GM18502 (cell line): ENCODE results near the gene CACNA1C.

Experiments used
- ATAC-seq: cut with Tn5 transposase; IDR thresholded peaks from one replicate; pipeline ENCODE4 v1.9.1; 2021; ENCODE audit warnings: mild to moderate bottlenecking; ENCODE audit not compliant: unreplicated experiment, poor library complexity

The CACNA1C gene

GRCh38 chr12:2052826-2053678 is at the start of gene CACNA1C:
Gene CACNA1C (plus strand): TSS chr12:2052987. CDS start chr12:2053563, 576 bp downstream.
- no peak for ATAC-seq

GRCh38 chr12:2003676-2004112 is 49.1 kb upstream of the CACNA1C start:
- peak; percentile 31 for ATAC-seq

- peak; percentile 97 for ATAC-seq
Observed at GRCh38 chr12:2004113-2004929, 48.5 kb upstream of the CACNA1C start, which contains the start of gene DCP1B. Gene DCP1B (minus strand): TSS chr12:2004457. CDS start chr12:2004431, 26 bp downstream.

DNA sequence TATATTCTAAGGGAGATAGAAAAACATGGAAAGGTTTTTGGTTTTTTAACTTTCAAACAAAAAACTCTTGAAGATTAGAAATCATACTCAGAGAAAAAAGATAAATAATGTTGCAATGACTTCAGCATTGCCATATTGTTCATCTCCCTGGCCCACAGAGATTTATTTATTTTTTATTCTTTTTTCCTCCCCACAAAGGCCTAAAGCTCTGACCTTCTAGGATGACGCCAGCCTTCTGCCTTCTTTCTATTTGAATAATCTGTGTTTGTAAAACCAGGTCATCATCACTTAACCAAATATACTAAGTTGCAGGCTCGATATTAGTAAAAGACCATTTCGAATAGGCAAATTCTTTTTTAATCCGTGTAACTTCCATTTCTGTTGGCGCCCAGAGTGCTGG is 44.1 kb upstream of the CACNA1C start:
- no peak for ATAC-seq

GRCh38 chr12:2009623-2010022 is 43.2 kb upstream of the CACNA1C start:
- ATAC-seq: no peak

GRCh38 chr12:2011643-2012607 is 40.9 kb upstream of the CACNA1C start:
- ATAC-seq: no peak

- no peak for ATAC-seq
Observed at GRCh38 chr12:2013086-2013485, 39.7 kb upstream of the CACNA1C start.

DNA sequence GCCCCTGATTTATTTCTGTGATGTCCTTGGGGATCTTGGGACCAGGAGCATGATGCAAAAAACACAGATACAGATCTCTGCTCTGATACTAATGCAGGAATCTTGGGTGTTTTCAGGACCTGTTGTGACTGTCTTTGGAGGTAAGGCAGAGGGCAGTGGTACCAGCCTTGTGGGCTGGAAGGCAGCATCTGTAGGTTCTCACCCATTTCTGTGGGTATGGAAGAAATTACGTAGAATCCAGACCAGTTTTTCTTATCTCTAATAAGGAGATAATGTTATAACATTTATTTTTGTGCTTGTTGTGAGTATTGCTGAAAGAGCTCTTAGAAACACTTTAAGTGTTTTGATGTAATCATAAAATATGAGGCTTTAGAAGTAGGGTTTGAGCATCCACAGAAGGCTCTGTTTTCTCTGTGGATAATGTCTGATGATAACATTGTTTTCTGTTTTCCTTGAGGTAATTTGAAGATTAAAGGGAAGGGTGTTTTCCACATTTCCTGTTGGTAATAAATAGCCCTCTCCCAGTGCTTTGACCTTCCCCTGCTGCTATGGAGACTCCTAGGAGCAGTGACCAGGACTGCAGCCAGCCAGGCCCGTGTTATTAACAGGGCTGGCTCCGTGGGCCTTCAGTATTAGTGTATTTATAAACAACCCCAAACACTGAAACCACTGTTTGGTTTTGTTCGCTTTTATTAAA is 39.1 kb upstream of the CACNA1C start:
- no peak for ATAC-seq

- no peak for ATAC-seq
Observed at GRCh38 chr12:2014231-2014630, 38.6 kb upstream of the CACNA1C start.

DNA sequence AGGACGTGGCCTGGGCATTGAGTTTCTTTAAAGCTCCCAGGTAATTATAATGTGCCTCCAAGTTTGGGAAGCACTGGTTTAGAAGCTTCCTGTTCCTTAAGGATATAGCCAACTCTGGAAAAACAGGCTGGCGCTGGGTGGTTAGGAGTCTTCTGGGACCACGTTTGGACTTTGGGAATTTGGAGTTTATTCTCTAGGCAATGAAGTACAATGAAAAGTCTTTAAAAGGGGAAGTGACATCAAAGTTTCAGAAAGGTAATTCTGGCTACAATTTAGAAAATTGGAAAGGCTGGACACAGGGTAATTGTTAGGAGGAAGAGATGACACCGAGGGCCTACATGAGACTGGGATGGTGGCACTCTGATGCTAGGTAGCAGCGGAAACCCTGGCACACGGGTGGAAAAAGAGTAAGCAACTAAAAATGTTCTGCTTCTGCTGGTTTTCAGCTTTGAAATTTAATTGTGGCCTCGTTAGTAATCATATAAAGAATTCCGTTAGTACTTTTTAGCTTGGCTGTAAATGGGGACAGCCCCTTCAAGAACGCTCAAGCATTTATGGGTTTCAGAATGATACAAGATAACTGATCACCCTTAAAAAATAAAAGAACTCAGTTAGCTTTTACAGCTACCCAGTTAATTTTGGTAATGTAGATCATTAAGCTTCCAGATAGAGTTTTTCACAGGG is 35.8 kb upstream of the CACNA1C start:
- no peak for ATAC-seq

GRCh38 chr12:2017546-2018337 is 35.0 kb upstream of the CACNA1C start:
- ATAC-seq: no peak

GRCh38 chr12:2018391-2018790 is 34.4 kb upstream of the CACNA1C start:
- no peak for ATAC-seq

- ATAC-seq: no peak
Observed at GRCh38 chr12:2019126-2019525, 33.7 kb upstream of the CACNA1C start.

DNA sequence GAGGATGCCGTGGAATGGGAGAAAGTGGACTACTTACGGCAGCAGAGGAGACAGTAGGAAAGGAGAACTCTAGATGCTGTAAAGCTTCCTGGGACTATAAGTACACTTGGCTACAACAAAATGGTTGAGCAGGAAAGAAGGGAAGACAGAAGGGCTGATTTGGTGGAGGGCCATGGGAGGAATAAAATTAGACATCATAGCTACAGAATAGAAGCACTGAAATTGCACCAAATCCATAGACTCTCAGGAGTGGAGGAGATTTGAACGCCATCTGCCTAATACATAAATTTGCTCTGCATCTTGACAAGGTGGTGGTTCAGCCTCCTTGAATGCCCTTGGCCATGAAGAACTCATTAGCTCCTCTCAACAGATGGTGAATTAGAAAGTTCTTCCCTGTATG is 32.3 kb upstream of the CACNA1C start:
- no peak for ATAC-seq

GRCh38 chr12:2023365-2023764 is 29.4 kb upstream of the CACNA1C start:
- no peak for ATAC-seq

DNA sequence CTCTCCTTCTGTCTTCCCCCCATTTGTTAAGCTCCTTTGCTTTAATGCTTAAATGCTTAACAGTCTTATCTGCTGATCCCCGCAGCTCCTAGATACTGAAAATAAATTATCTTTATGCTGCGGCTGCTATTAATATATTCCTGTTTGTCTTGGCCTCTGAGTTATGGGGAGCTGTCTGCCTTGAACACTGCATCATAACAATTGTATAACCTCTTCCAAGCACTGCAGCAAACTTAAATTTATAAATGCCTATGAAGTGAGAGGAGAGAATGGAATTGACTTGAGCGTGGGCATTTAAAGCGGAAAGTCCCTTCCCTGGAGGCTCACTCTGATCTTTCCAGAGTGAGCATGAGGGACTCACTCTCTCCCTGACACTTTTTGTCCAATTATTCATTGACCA is 25.4 kb upstream of the CACNA1C start:
- no peak for ATAC-seq

DNA sequence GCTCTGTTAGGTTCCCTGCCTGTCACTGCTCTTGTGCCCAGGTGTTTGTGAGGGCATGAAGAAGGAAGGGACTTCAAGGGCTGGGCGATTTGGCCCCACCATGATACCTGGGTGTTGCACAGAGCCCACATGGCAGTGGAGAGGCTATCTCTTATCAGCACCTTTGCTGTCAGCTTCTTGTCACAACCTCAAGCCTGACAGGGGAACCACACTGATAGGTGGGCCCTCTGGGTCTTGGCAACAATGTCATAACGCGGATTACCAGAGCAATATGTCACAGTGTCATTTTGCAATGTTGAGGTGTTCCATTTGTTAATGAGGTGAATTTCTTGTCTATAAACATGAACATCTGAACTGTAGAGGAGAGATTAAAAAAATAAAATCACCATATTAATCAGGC is 22.9 kb upstream of the CACNA1C start:
- ATAC-seq: no peak

GRCh38 chr12:2032506-2032905 is 20.3 kb upstream of the CACNA1C start:
- ATAC-seq: no peak
